Neural cell (in vitro differentiated cells): ENCODE measurements around the gene PITHD1. TPM values are rescaled to one million over a fixed set of nuclear protein-coding genes. Genes with fewer than 3 reads are reported as not detected.
A peak's percentile ranks its signal among the peaks of the same experiment; 100 is the strongest.

ENCODE experiments used
- H2AFZ ChIP-seq: fragments of 200-600, 300-800 bp; sonication (generic), shearing (Covaris generic); 2 replicates; pipeline ENCODE4 v1.6.0; 2014; ENCODE audit warnings: low read depth, mild to moderate bottlenecking, antibody characterized with exemption, low read length, moderate library complexity
- H3F3A ChIP-seq: fragments of 200-600 bp; shearing (Covaris generic); 2 replicates; pipeline ENCODE4 v1.6.1; 2016; ENCODE audit warnings: mild to moderate bottlenecking, moderate library complexity, mixed read lengths, antibody characterized with exemption, low read length; ENCODE audit not compliant: insufficient read depth, poor library complexity, severe bottlenecking
- H3K27ac ChIP-seq: fragments of 200-600, 300-800 bp; sonication (generic), shearing (Covaris generic); 2 replicates; pipeline ENCODE4 v1.5.1; 2014; ENCODE audit warnings: mild to moderate bottlenecking, low read length, moderate library complexity
- H3K27me3 ChIP-seq: fragments of 300-800, 200-600 bp; sonication (generic), shearing (Covaris generic); 2 replicates; pipeline ENCODE4 v1.6.0; 2014; ENCODE audit warnings: mild to moderate bottlenecking, low read depth, low read length, moderate library complexity; ENCODE audit not compliant: insufficient read depth
- H3K36me3 ChIP-seq: fragments of 300-800, 200-600 bp; sonication (generic), shearing (Covaris generic); 2 replicates; pipeline ENCODE4 v1.5.1; 2014; ENCODE audit warnings: mild to moderate bottlenecking, antibody characterized with exemption, low read length, moderate library complexity; ENCODE audit not compliant: insufficient read depth
- H3K4me2 ChIP-seq: fragments of 300-800, 200-600 bp; sonication (generic), shearing (Covaris generic); 2 replicates; pipeline ENCODE4 v1.6.0; 2014; ENCODE audit warnings: mild to moderate bottlenecking, low read length
- H3K4me3 ChIP-seq: fragments of 300-800, 200-600 bp; sonication (generic), shearing (Covaris generic); 2 replicates; pipeline ENCODE4 v1.5.1; 2014; ENCODE audit warnings: mild to moderate bottlenecking, low read length, moderate library complexity
- H3K79me2 ChIP-seq: fragments of 200-600 bp; shearing (Covaris generic); replicated peaks from 2 replicates; pipeline ENCODE4 v1.6.0; 2014; ENCODE audit warnings: mild to moderate bottlenecking, low read length, moderate library complexity; ENCODE audit not compliant: insufficient read depth
- H3K9ac ChIP-seq: fragments of 300-800, 200-600 bp; sonication (generic), shearing (Covaris generic); 2 replicates; pipeline ENCODE4 v1.6.1; 2016; ENCODE audit warnings: mild to moderate bottlenecking, low read length, mixed read lengths
- H3K9me2 ChIP-seq: fragments of 200-600 bp; shearing (Covaris generic); 2 replicates; pipeline ENCODE4 v1.6.1; 2016; ENCODE audit warnings: mild to moderate bottlenecking, low read length, mixed read lengths; ENCODE audit not compliant: insufficient read depth
- H3K9me3 ChIP-seq: fragments of 200-600, 300-800 bp; sonication (generic), shearing (Covaris generic); 2 replicates; pipeline ENCODE4 v1.6.1; 2016; ENCODE audit warnings: mild to moderate bottlenecking, mixed run types, low read length, moderate library complexity, mixed read lengths
- H4K20me1 ChIP-seq: fragments of 200-600 bp; shearing (Covaris generic); 2 replicates; pipeline ENCODE4 v1.6.1; 2016; ENCODE audit warnings: mild to moderate bottlenecking, mixed run types; ENCODE audit not compliant: insufficient read depth
- CTCF ChIP-seq: fragments of 450-650 bp; IDR thresholded peaks from 2 replicates; pipeline ENCODE4 v1.5.1; 2014; ENCODE audit warnings: antibody characterized with exemption, mild to moderate bottlenecking, moderate library complexity; ENCODE audit not compliant: poor library complexity, severe bottlenecking
- EZH2 ChIP-seq: fragments of 200-600, 300-800 bp; shearing (Covaris generic), sonication (generic); IDR thresholded peaks from 2 replicates; pipeline ENCODE4 v1.6.1; 2014; ENCODE audit warnings: antibody characterized with exemption, low read length, borderline replicate concordance, mild to moderate bottlenecking; ENCODE audit not compliant: insufficient read depth, poor library complexity, severe bottlenecking
- MXI1 ChIP-seq: fragments of 450-650 bp; conservative IDR thresholded peaks from 2 replicates; pipeline ENCODE4 v1.6.1; 2014; ENCODE audit warnings: antibody characterized with exemption, mild to moderate bottlenecking; ENCODE audit not compliant: poor library complexity, severe bottlenecking
- POLR2AphosphoS5 ChIP-seq: IDR thresholded peaks from 2 replicates; pipeline ENCODE4 v1.6.1; 2012
- RAD21 ChIP-seq: fragments of 450-650 bp; conservative IDR thresholded peaks from 2 replicates; pipeline ENCODE4 v1.6.1; 2014; ENCODE audit warnings: antibody characterized with exemption, mild to moderate bottlenecking, moderate library complexity
- REST ChIP-seq: IDR thresholded peaks from 2 replicates; pipeline ENCODE4 v1.6.1; 2012; ENCODE audit warnings: borderline replicate concordance
- SMC3 ChIP-seq: fragments of 450-650 bp; conservative IDR thresholded peaks from 2 replicates; pipeline ENCODE4 v1.6.1; 2014; ENCODE audit warnings: antibody characterized with exemption, mild to moderate bottlenecking, moderate library complexity; ENCODE audit not compliant: poor library complexity
- TAF1 ChIP-seq: IDR thresholded peaks from 2 replicates; pipeline ENCODE4 v1.6.1; 2012; ENCODE audit warnings: low read depth
- polyA plus RNA-seq: library from polyadenylated mRNA; depleted of rRNA; stranded (reverse); fragments of >200 nt; gene quantifications from 2 replicates; pipeline ENCODE4 v1.2.3, GENCODE V29; 2014

PITHD1 gene
- polyA plus RNA-seq, 1 donor from 2014 or later, result 267 TPM

GRCh38 chr1:23751050-23751814, 27.0 kb upstream of the PITHD1 start:
- H3K4me2 ChIP-seq, result no peak overlapping the region
- H4K20me1 ChIP-seq, result no peaks in the 10 kb centered on the region
- H3K79me2 ChIP-seq, result peaks cover 26% of the 10 kb centered on the region
- H3K4me3 ChIP-seq, result no peak overlapping the region
- H3K27me3 ChIP-seq, result no peaks in the 10 kb centered on the region
- TF ChIP-seq POLR2AphosphoS5 (no peak), EZH2 (no peak), REST (no peak), CTCF (peak; percentile 46), SMC3 (no peak), RAD21 (peak; percentile 12), TAF1 (no peak)
- peaks cover 11% of the 10 kb centered on the region for H3K36me3 ChIP-seq
- no peaks in the 10 kb centered on the region for H3K9me2 ChIP-seq
- H3K27ac ChIP-seq, result no peak overlapping the region
- no peak overlapping the region for H2AFZ ChIP-seq
- no peak overlapping the region for H3K9ac ChIP-seq
- H3K9me3 ChIP-seq, result no peaks in the 10 kb centered on the region
- no peaks in the 10 kb centered on the region for H3F3A ChIP-seq

- Histone ChIP-seq H3K4me3 (no peak overlapping the region), H3K9ac (no peak overlapping the region), H3K4me2 (no peak overlapping the region), H2AFZ (no peak overlapping the region), H3K27me3 (no peaks in the 10 kb centered on the region), H3K27ac (no peak overlapping the region), H3K9me3 (no peaks in the 10 kb centered on the region), H3K9me2 (no peaks in the 10 kb centered on the region), H3K36me3 (peaks cover 12% of the 10 kb centered on the region), H4K20me1 (no peaks in the 10 kb centered on the region), H3F3A (no peaks in the 10 kb centered on the region), H3K79me2 (peaks cover 21% of the 10 kb centered on the region)
- TF ChIP-seq MXI1 (no peak), REST (no peak)
Measured at GRCh38 chr1:23751815-23752200, 26.4 kb upstream of the PITHD1 start.
